GM12873 (cell line): Measurements from ENCODE around the gene DBX1.

Source experiments
- TF ChIP-seq, protein P1 (sequence below): IDR thresholded peaks from 2 replicates; pipeline ENCODE4 v1.5.1; 2012; ENCODE audit warnings: low read depth, mild to moderate bottlenecking, moderate library complexity, low read length, control low read depth; ENCODE audit not compliant: insufficient read depth; ENCODE audit errors: missing control alignments

DBX1 gene

DNA sequence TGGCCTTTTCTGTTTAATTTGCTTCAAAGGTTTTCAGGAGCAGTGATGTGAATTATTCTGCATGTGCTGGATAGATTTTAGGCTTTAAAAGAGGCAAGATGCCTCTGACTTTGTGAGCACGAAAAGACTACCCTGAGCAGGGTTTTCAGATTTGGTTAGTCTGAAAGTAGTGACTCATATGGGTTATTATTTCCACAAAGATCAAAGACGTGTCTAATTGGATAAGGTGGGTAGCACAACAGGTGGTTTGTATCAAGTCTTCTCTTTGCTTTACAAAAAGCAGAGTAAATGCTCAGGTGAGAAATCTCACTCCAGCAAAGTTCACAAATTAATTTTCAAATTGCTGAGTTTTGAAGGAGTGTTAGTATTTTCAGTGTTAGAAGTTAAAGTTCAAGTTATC, 37.6 kb upstream of the DBX1 start:
- TF ChIP-seq, protein P1, sequence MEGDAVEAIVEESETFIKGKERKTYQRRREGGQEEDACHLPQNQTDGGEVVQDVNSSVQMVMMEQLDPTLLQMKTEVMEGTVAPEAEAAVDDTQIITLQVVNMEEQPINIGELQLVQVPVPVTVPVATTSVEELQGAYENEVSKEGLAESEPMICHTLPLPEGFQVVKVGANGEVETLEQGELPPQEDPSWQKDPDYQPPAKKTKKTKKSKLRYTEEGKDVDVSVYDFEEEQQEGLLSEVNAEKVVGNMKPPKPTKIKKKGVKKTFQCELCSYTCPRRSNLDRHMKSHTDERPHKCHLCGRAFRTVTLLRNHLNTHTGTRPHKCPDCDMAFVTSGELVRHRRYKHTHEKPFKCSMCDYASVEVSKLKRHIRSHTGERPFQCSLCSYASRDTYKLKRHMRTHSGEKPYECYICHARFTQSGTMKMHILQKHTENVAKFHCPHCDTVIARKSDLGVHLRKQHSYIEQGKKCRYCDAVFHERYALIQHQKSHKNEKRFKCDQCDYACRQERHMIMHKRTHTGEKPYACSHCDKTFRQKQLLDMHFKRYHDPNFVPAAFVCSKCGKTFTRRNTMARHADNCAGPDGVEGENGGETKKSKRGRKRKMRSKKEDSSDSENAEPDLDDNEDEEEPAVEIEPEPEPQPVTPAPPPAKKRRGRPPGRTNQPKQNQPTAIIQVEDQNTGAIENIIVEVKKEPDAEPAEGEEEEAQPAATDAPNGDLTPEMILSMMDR: no peak

DNA sequence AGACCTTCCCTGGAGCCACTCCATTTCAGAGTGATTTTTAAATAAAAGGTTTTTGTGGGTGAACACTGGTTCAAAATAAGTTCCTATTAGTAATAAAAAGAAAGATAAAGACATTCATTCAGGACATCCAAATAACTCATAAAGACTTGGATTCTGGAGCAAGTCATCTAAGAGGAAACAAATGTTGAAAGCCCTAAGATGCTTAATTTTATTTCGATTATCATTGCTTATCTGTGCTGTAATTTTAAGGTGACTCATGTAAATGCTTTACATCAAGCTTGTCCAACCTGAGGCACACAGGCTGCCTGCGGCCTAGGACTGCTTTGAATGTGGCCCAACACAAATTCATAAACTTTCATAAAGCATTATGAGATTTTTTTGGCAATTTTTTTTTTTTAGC, 34.2 kb upstream of the DBX1 start:
- TF ChIP-seq, protein P1: no peak

DNA sequence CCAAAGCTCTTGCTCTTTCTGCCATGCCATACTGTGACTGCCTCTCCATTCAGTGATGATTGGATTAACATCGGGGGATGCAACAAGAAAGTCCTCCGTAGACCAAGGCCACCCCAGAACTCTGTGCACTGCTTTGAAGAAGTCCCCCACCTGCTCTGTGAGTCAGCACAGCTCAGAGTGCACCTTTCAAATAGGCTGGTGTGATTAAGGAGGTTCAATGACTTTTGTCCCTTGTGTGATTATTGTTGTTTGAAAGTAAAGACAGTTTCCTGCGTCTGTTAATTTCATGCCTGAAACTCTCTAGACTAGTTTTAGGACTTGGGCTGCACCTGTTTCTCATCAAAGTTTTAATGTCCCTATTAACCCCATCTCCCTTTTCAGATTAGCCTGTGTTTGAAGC, 33.0 kb upstream of the DBX1 start:
- TF ChIP-seq, protein P1: no peak

GRCh38 chr11:20192641-20193040, 32.4 kb upstream of the DBX1 start:
- TF ChIP-seq, protein P1: no peak

GRCh38 chr11:20192151-20192550, 31.9 kb upstream of the DBX1 start:
- TF ChIP-seq, protein P1: no peak

GRCh38 chr11:20178976-20179375, 18.7 kb upstream of the DBX1 start:
- TF ChIP-seq, protein P1: no peak

DNA sequence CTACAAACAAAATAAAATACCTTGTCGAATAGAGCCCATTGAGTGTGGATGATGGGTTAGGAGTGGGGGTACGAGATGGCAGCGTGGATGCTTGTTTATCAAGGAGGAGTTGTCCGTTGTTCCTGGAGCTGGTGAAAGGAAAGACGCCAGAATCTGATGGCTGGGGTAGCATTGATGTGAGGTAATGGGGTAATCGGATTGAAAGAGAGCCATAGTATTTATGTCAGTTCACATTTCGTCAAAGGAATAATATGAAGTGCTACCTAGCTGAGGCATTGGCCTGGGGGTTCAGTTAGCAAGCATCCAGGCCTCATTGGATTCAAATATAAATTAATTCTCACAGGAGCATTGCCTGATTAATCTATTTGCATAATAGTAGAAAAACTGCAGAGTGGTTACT, 16.9 kb upstream of the DBX1 start:
- TF ChIP-seq, protein P1: no peak
